Right lobe of liver (tissue), 6 donors: ENCODE results near the gene LRRC42. TPM values are rescaled to one million over a fixed set of nuclear protein-coding genes. Genes with fewer than 3 reads are reported as not detected.

Source experiments
- ATAC-seq, 4 donors: fragments of 200-7000 bp; cut with Tn5 transposase; one replicate each; pipeline ENCODE4 v1.9.1; 2020; ENCODE audit warnings: mild to moderate bottlenecking in 4 of 4, moderate library complexity in 4 of 4
- DNase-seq, 3 donors: peaks; one replicate each; pipeline ENCODE4 v3.0.0-alpha.2; 2020
- H3K27ac ChIP-seq, 3 donors: fragments of 200-600 bp; one replicate each; pipeline ENCODE4 v1.8.0; 2022
- H3K27me3 ChIP-seq, 2 donors: fragments of 200-600 bp; one replicate each; pipeline ENCODE4 v1.8.0; 2022
- H3K36me3 ChIP-seq, 4 donors: fragments of 200-600 bp; sonication (generic) in 1 of 4; one replicate each; pipeline versions ENCODE4 v1.5.1 to v1.8.0; 2017 to 2022; ENCODE audit warnings: control low read depth in 1 of 4
- H3K4me1 ChIP-seq, 4 donors: fragments of 200-600 bp; sonication (generic) in 1 of 4; one replicate each; pipeline versions ENCODE4 v1.5.1 to v1.8.0; 2017 to 2022; ENCODE audit warnings: control low read depth in 1 of 4
- H3K4me3 ChIP-seq, 3 donors: fragments of 200-600 bp; one replicate each; pipeline ENCODE4 v1.8.0; 2022
- H3K9me3 ChIP-seq, 4 donors: fragments of 200-600 bp; sonication (generic) in 1 of 4; one replicate each; pipeline versions ENCODE4 v1.5.1 to v1.8.0; 2017 to 2022; ENCODE audit warnings: control low read depth in 1 of 4
- POLR2A ChIP-seq: fragments of 450-650 bp; IDR thresholded peaks from one replicate; pipeline ENCODE4 v1.6.1; 2017; ENCODE audit warnings: antibody characterized with exemption, mild to moderate bottlenecking
- WGBS: methylation state at CpG from one replicate; pipeline ENCODE4 v1.1.6; 2018; ENCODE audit warnings: low coverage, low lambda C conversion rate; ENCODE audit not compliant: insufficient coverage; ENCODE audit errors: missing lambda C conversion rate; 5-methylcytosine and 5-hydroxymethylcytosine counted together
- intact Hi-C, 2 donors: fragments of 100-400 bp; cut with DNase I; formaldehyde crosslinking; loops; one replicate each; pipeline versions ENCODE4 v1.11.2 to v1.14.1; 2022
- total RNA-seq, 6 experiments: library from RNA; depleted of rRNA in 2 of 6; stranded (reverse); fragments of >200 nt in 2 of 6; fragmentation: NEBNext Ultra II Directional in 3 of 6; extraction: Animal tissue kit (Norgen Biotek cat#: 25700) in 3 of 6; gene quantifications; one replicate each; pipeline versions ENCODE4 v1.1.0 to v1.2.4, GENCODE V29; 2016 to 2023
- TF ChIP-seq, protein P1 (sequence below), 4 donors: fragments of 200-600 bp in 3 of 4; fragments of 450-650 bp in 1 of 4; IDR thresholded peaks; one replicate each; pipeline versions ENCODE4 v1.5.1 to v1.8.0; 2016 to 2022; ENCODE audit warnings: antibody characterized with exemption in 4 of 4, mild to moderate bottlenecking in 2 of 4
- donor health status: DM: no; HTN: yes; CAD: no.
- donor health status: DM: no; HTN: no; CAD: no.
- donor health status: DM: no; HTN: no; CAD: no.
- donor health status: DM: no; HTN: yes; CAD: no.
- donor health status: DM: no; HTN: yes; CAD: no.

Gene LRRC42
- total RNA-seq, 6 experiments from 2014 or later: 9.7 to 19.9 (median 14.8) TPM

DNA sequence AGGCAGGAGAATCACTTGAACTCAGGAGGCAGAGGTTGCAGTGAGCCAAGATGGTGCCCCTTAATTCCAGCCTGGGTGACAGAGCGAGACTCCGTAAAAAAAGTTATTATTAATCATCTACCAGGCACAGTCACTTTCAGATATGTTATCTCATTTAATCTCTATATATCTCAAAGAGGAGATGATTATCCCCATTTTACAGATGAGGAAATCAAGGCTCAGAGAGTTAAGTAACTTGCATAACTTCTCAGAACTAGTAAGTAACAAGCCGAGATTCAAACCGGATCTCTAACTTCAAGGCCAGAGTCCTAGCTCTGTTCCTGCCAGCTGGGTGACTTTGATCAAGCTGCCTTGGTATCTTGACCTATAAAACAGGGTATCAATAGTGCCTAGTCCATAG, 34.7 kb upstream of the LRRC42 start:
- 94% methylated on average over 4 of the region's 4 CpGs for WGBS
- Histone ChIP-seq H3K4me3 (no peak overlapping the region), H3K36me3 (peaks cover 0 to 4% (median 0%) of the 10 kb centered on the region in 4 donors), H3K27me3 (no peaks in the 10 kb centered on the region), H3K9me3 (no peaks in the 10 kb centered on the region), H3K27ac (no peak overlapping the region), H3K4me1 (peaks cover 0 to 12% (median 4%) of the 10 kb centered on the region in 4 donors)
- TF ChIP-seq POLR2A: no peak
- TF ChIP-seq, protein P1, sequence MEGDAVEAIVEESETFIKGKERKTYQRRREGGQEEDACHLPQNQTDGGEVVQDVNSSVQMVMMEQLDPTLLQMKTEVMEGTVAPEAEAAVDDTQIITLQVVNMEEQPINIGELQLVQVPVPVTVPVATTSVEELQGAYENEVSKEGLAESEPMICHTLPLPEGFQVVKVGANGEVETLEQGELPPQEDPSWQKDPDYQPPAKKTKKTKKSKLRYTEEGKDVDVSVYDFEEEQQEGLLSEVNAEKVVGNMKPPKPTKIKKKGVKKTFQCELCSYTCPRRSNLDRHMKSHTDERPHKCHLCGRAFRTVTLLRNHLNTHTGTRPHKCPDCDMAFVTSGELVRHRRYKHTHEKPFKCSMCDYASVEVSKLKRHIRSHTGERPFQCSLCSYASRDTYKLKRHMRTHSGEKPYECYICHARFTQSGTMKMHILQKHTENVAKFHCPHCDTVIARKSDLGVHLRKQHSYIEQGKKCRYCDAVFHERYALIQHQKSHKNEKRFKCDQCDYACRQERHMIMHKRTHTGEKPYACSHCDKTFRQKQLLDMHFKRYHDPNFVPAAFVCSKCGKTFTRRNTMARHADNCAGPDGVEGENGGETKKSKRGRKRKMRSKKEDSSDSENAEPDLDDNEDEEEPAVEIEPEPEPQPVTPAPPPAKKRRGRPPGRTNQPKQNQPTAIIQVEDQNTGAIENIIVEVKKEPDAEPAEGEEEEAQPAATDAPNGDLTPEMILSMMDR (IDR thresholded peaks at IDR 0.05): no peak
- ATAC-seq (no peak), DNase-seq (no peak)
- intact Hi-C loops: no loop called here

DNA sequence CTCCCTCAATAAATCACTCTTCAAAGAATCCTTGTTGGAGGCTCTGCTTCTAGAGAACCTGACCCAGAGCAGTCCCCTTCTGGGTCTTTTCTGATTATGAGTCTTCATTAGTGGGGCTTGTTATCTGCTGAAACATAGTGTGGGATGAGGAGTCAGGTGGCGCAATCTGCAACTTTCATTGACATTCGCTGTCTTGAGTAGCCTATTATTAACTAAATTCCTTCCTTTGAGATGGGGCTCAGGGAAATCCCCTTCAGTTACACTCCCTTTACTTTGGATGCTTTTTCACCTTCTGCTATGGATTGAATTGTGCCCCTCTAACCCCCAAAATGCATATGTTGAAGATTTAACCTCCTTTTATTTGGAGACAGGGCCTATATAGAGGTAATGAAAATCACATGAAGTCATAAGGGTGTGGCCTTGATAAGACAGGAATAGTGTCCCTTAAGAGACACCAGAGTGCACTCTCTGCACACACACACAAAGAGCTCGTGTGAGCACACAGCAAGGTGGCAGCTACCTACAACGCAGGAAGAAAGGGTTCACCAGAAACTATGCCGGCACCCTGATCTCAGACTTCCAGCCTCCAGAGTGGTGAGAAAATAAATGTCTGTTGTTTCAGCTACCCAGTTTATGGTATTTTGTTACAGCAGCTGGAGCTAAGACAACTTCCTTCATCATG, 32.7 kb upstream of the LRRC42 start:
- no peak for DNase-seq
- no peak for TF ChIP-seq POLR2A
- TF ChIP-seq, protein P1 (IDR thresholded peaks at IDR 0.05): no peak
- peak in 2 of 4 donors; percentile 17 to 20 for ATAC-seq
- Histone ChIP-seq H3K27me3 (no peaks in the 10 kb centered on the region), H3K36me3 (no peaks in the 10 kb centered on the region), H3K9me3 (no peaks in the 10 kb centered on the region), H3K4me3 (no peak overlapping the region), H3K4me1 (peaks cover 0 to 8% (median 4%) of the 10 kb centered on the region in 4 donors), H3K27ac (no peak overlapping the region)
- 79% methylated on average over 3 of the region's 5 CpGs for WGBS
- intact Hi-C loops: no loop called here

DNA sequence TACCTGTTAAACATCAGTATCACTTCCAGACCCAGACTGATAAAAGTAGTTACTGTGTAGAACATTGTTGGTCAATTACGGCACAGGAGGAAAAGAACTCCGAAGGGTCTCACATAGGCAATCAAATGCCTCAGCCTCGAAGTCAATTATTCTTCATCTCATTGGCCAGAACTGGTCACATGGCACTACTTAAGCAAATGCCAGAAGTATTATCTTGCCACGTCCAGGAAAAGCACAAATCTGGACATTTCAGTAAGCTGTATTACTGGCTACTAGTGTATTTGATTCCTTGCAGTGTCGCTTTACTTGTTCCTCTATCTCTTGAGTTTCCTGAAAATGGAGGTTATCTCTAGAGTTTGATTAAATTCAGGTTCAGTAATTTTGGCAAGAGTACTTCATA, 27.8 kb upstream of the LRRC42 start:
- WGBS: 64% methylated on average over 5 of the region's 5 CpGs
- no peaks in the 10 kb centered on the region for H3K36me3 ChIP-seq
- DNase-seq (no peak), ATAC-seq (peak; percentile 32 to 46 (median 36))
- TF ChIP-seq, protein P1 (IDR thresholded peaks at IDR 0.05): no peak
- no peak for TF ChIP-seq POLR2A
- no peak overlapping the region for H3K4me3 ChIP-seq
- H3K4me1 ChIP-seq: peaks cover 0 to 20% (median 6%) of the 10 kb centered on the region in 4 donors
- H3K9me3 ChIP-seq: no peaks in the 10 kb centered on the region
- H3K27me3 ChIP-seq: no peaks in the 10 kb centered on the region
- H3K27ac ChIP-seq: peak overlapping the region in 2 of 3 donors; percentile 51 to 58
- intact Hi-C loops: no loop called here

DNA sequence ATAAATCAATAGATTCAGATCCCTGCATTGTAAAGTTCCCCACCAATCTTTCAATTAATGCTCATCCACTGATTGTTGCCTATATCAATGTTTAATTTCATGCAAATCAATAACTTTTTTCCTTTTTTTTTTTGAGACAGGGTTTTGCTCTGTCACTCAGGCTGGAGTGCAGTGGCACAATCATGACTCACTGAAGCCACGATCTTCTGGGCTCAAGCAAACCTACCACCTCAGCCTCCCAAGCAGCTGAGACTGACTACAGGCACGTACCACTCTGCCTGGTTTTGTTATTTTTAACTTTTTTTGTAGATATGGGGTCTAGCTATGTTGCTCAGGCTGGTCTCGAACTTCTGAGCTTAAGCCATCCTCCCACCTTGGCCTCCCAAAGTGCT, 26.5 kb upstream of the LRRC42 start:
- Histone ChIP-seq H3K36me3 (no peaks in the 10 kb centered on the region), H3K4me1 (peaks cover 0 to 20% (median 6%) of the 10 kb centered on the region in 4 donors), H3K27me3 (no peaks in the 10 kb centered on the region), H3K27ac (peak overlapping the region in 1 of 3 donors; percentile 7), H3K4me3 (no peak overlapping the region), H3K9me3 (no peaks in the 10 kb centered on the region)
- DNase-seq: no peak
- 70% methylated on average over 3 of the region's 3 CpGs for whole genome bisulfite sequencing
- TF ChIP-seq POLR2A: no peak
- TF ChIP-seq, protein P1 (IDR thresholded peaks at IDR 0.05): no peak
- ATAC-seq: peak in 2 of 4 donors; percentile 19 to 68
- intact Hi-C loops: no loop called here
